NCI-H446 treated with DMSO at 0.1 percent for 48 hours (cell line): ENCODE results near the gene KIDINS220.

Source experiments
- DNase-seq: peaks from one replicate; lab custom pipeline; 2025; lab: John Stamatoyannopoulos, UW

The KIDINS220 gene

GRCh38 chr2:8851811-8852560 is 14.6 kb upstream of the KIDINS220 start:
- no peak for DNase-seq

GRCh38 chr2:8850845-8851487 is 13.6 kb upstream of the KIDINS220 start:
- DNase-seq = no peak

- DNase-seq = no peak
Measured at GRCh38 chr2:8849327-8849726, 11.9 kb upstream of the KIDINS220 start.

GRCh38 chr2:8848328-8849100 is 11.1 kb upstream of the KIDINS220 start:
- DNase-seq = no peak

- no peak for DNase-seq
Measured at GRCh38 chr2:8847400-8847799, 10.0 kb upstream of the KIDINS220 start.

- no peak for DNase-seq
Measured at GRCh38 chr2:8841932-8842331, 4.5 kb upstream of the KIDINS220 start.

- no peak for DNase-seq
Measured at GRCh38 chr2:8840475-8841091, 3.2 kb upstream of the KIDINS220 start.

GRCh38 chr2:8839189-8839965 is 2.0 kb upstream of the KIDINS220 start:
- DNase-seq = no peak

- no peak for DNase-seq
Measured at GRCh38 chr2:8837795-8838140, 355 bp upstream of the KIDINS220 start.

- DNase-seq = no peak
Measured at GRCh38 chr2:8835279-8835678, 2.1 kb downstream of the KIDINS220 start.

GRCh38 chr2:8833853-8834252 is 3.6 kb downstream of the KIDINS220 start:
- DNase-seq = no peak

GRCh38 chr2:8831516-8831915 is 5.9 kb downstream of the KIDINS220 start:
- no peak for DNase-seq

GRCh38 chr2:8827729-8828128 is 9.7 kb downstream of the KIDINS220 start:
- no peak for DNase-seq

- DNase-seq = no peak
Measured at GRCh38 chr2:8822218-8822617, 15.2 kb downstream of the KIDINS220 start.

GRCh38 chr2:8821276-8822217 is 15.9 kb downstream of the KIDINS220 start:
- no peak for DNase-seq

- no peak for DNase-seq
Measured at GRCh38 chr2:8819948-8820347, 17.5 kb downstream of the KIDINS220 start.

- no peak for DNase-seq
Measured at GRCh38 chr2:8819194-8819593, 18.2 kb downstream of the KIDINS220 start.

GRCh38 chr2:8817221-8817620 is 20.2 kb downstream of the KIDINS220 start:
- DNase-seq = no peak

- DNase-seq = no peak
Measured at GRCh38 chr2:8806885-8807704, 30.3 kb downstream of the KIDINS220 start.
